A673 (cell line): ENCODE data around the gene STXBP4.

ENCODE experiments used
- CTCF ChIP-seq: fragments of 300-800, 200-600 bp; sonication (generic); conservative IDR thresholded peaks from 2 replicates; pipeline ENCODE4 v1.5.1; 2017; ENCODE audit warnings: low read depth, mild to moderate bottlenecking, antibody characterized with exemption, low read length, moderate library complexity, mixed read lengths
- EZH2 ChIP-seq: fragments of 200-600 bp; sonication (generic); IDR thresholded peaks from 2 replicates; pipeline ENCODE4 v1.6.1; 2017; ENCODE audit warnings: borderline replicate concordance, low read depth, mild to moderate bottlenecking, mixed read lengths, antibody characterized with exemption, low read length; ENCODE audit not compliant: poor library complexity, severe bottlenecking

- no peak for TF ChIP-seq CTCF
- no peak for TF ChIP-seq EZH2
Observed at GRCh38 chr17:54996441-54996840, 27.9 kb downstream of the STXBP4 start.
